Smooth muscle cell (in vitro differentiated cells): ENCODE results near the gene IAPP. TPM values are rescaled to one million over a fixed set of nuclear protein-coding genes. Genes with fewer than 3 reads are reported as not detected.

Experiments used
- DNase-seq: peaks from one replicate; lab custom pipeline; 2025; ENCODE audit not compliant: unreplicated experiment; lab: John Stamatoyannopoulos, UW
- H2AFZ ChIP-seq: fragments of 200-600 bp; sonication (generic); 2 replicates; pipeline ENCODE4 v1.6.0; 2016; ENCODE audit warnings: antibody characterized with exemption, low read depth, mild to moderate bottlenecking
- H3F3A ChIP-seq: fragments of 200-600 bp; sonication (generic); 2 replicates; pipeline ENCODE4 v1.6.0; 2017; ENCODE audit warnings: antibody characterized with exemption, low read depth
- H3K27ac ChIP-seq: fragments of 200-600 bp; sonication (generic); 2 replicates; pipeline ENCODE4 v1.5.1; 2016; ENCODE audit warnings: low read depth, mild to moderate bottlenecking
- H3K27me3 ChIP-seq: fragments of 200-600 bp; sonication (generic); 2 replicates; pipeline ENCODE4 v1.6.1; 2016; ENCODE audit warnings: low read depth, mild to moderate bottlenecking
- H3K36me3 ChIP-seq: fragments of 200-600 bp; sonication (generic); 2 replicates; pipeline ENCODE4 v1.5.1; 2016; ENCODE audit warnings: low read depth
- H3K4me1 ChIP-seq: fragments of 200-600 bp; sonication (generic); 2 replicates; pipeline ENCODE4 v1.5.1; 2016; ENCODE audit warnings: low read depth
- H3K4me2 ChIP-seq: fragments of 200-600 bp; sonication (generic); 2 replicates; pipeline ENCODE4 v1.6.0; 2016; ENCODE audit warnings: mild to moderate bottlenecking
- H3K4me3 ChIP-seq: fragments of 200-600 bp; sonication (generic); 2 replicates; pipeline ENCODE4 v1.5.1; 2016; ENCODE audit warnings: mild to moderate bottlenecking
- H3K79me2 ChIP-seq: fragments of 200-600 bp; sonication (generic); 2 replicates; pipeline ENCODE4 v1.6.0; 2016; ENCODE audit warnings: low read depth, mild to moderate bottlenecking
- H3K9ac ChIP-seq: fragments of 200-600 bp; sonication (generic); 2 replicates; pipeline ENCODE4 v1.6.0; 2016; ENCODE audit warnings: low read depth
- H3K9me3 ChIP-seq: fragments of 200-600 bp; sonication (generic); replicated peaks from 2 replicates; pipeline ENCODE4 v1.5.1; 2016; ENCODE audit warnings: low read depth
- H4K20me1 ChIP-seq: fragments of 200-600 bp; sonication (generic); 2 replicates; pipeline ENCODE4 v1.6.0; 2016; ENCODE audit warnings: low read depth
- CTCF ChIP-seq: fragments of 200-600 bp; sonication (generic); IDR thresholded peaks from 2 replicates; pipeline ENCODE4 v1.5.1; 2017; ENCODE audit warnings: borderline replicate concordance, mild to moderate bottlenecking, antibody characterized with exemption; ENCODE audit not compliant: insufficient read depth, poor library complexity, severe bottlenecking
- WGBS: methylation state at CpG from one replicate; pipeline ENCODE4 v1.1.7; 2016; ENCODE audit warnings: low lambda C conversion rate; 5-methylcytosine and 5-hydroxymethylcytosine counted together
- polyA plus RNA-seq: library from polyadenylated mRNA; unstranded; fragments of >200 nt; fragmentation: Nextera tagmentation; extraction: Ambion mirVana; gene quantifications from 2 replicates; pipeline ENCODE4 v1.2.1, GENCODE V29; 2016
- total RNA-seq: library from RNA; depleted of rRNA; stranded (reverse); fragments of >200 nt; gene quantifications from 2 replicates; pipeline ENCODE4 v1.2.3, GENCODE V29; 2014

IAPP gene
- total and polyA plus RNA-seq, 2 experiments from 2014 or later: not detected

DNA sequence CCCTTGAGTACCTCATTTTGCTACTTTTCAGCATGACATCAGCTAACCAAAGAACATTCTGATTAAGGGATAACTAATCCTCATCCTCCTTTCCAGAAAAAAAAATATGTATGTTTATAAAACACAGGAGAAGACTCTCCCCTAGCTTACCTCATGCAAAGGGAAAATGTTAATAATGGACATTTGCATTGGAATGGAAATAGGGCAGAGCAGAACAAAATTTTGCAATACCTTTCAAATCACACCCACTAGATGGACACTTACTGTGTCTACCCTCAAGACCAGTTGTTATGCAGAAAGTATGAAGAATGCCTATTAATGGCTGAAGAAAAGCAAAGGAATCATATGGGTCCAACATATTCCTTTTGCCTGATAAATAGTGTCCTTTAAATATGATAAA, 29.1 kb upstream of the IAPP start:
- Histone ChIP-seq H3K9ac (no peak overlapping the region), H3K27ac (no peak overlapping the region), H2AFZ (no peak overlapping the region), H3K4me1 (no peaks in the 10 kb centered on the region), H3K9me3 (no peaks in the 10 kb centered on the region), H4K20me1 (no peaks in the 10 kb centered on the region), H3K79me2 (no peaks in the 10 kb centered on the region), H3F3A (no peaks in the 10 kb centered on the region), H3K27me3 (no peaks in the 10 kb centered on the region), H3K4me2 (no peak overlapping the region), H3K4me3 (no peak overlapping the region), H3K36me3 (no peaks in the 10 kb centered on the region)
- no peak for DNase-seq
- no peak for TF ChIP-seq CTCF

DNA sequence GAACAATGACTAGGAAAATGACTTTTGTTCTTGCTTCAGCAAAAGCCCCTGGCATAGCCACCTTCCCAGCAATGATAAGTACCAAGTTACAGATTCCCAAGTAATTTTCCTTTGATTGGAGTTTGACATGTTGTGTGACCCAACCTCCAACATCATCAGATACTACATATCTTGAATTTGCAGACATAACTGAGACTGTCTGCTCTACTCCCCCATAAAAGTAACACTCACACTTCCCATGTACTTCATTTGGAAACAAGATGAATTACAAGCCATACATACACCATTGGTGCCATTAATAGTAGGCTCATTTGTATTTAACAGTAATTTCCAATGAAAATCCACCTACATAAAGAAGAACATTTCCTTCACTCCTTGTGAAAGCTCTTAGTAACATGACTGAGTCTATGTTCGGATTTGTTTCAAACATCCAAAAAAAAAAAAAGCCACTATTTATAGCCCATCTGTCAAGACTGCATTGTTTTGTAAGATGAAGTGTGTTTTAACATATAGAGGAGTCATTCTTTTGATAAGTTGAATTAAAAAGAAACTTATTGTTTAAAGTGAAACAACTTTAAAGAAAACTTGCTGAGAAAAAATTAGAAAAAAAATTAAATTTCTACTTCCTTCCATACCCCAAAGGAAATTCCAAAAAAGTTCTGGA, 26.0 kb upstream of the IAPP start:
- no peak overlapping the region for H3K4me2 ChIP-seq
- DNase-seq: no peak
- no peaks in the 10 kb centered on the region for H4K20me1 ChIP-seq
- WGBS: 86% methylated on average over 1 of the region's 1 CpG
- no peak overlapping the region for H3K27ac ChIP-seq
- H3F3A ChIP-seq: no peaks in the 10 kb centered on the region
- H3K79me2 ChIP-seq: no peaks in the 10 kb centered on the region
- no peaks in the 10 kb centered on the region for H3K27me3 ChIP-seq
- H3K9ac ChIP-seq: no peak overlapping the region
- H3K36me3 ChIP-seq: no peaks in the 10 kb centered on the region
- no peaks in the 10 kb centered on the region for H3K4me1 ChIP-seq
- no peaks in the 10 kb centered on the region for H3K9me3 ChIP-seq
- no peak overlapping the region for H2AFZ ChIP-seq
- TF ChIP-seq CTCF: no peak
- H3K4me3 ChIP-seq: no peak overlapping the region

DNA sequence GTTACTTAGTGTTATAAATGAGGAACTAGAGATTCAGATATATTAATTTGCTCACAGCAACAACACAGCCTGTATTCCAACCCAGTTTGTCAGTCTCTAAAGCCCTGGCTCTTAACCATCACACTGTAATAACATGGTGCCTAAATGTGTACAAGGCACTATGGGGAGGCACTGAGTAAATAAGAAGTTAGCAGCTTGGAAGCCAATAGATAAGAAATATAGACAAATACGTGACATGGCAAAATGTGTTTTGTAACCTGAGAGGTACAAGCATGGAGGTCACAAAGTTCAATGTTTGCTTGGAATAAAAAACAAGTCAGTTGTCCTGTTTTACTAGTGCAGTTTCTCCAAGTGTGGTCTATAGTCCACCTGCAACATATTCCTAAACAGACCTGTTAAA, 21.7 kb upstream of the IAPP start:
- TF ChIP-seq CTCF: no peak
- WGBS: 86% methylated on average over 1 of the region's 1 CpG
- DNase-seq: no peak

DNA sequence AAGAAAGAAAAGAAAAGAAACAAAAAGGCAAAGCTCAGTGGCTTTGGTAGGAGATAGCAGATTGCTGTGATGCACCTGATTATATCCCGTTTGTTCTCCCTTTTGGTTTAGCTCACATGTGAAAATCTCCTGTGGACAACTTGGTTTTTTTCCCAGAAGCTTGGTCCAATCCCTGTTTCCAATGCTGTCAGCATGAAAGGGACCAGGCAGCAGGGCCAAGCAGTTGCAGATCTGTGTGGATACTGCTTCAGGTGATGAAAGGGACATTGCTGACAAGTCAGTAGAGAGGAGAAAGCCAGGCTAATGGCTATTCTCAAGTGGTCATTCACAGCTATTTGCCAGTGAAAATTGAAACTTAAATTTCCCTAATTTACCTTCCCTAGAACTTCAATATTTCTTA, 19.2 kb upstream of the IAPP start:
- 74% methylated on average over 1 of the region's 1 CpG for WGBS
- Histone ChIP-seq H2AFZ (no peak overlapping the region), H3K36me3 (no peaks in the 10 kb centered on the region), H3K27me3 (no peaks in the 10 kb centered on the region), H3K4me3 (no peak overlapping the region), H3K9me3 (no peaks in the 10 kb centered on the region), H3K79me2 (no peaks in the 10 kb centered on the region), H3F3A (no peaks in the 10 kb centered on the region), H4K20me1 (no peaks in the 10 kb centered on the region), H3K4me2 (no peak overlapping the region), H3K27ac (no peak overlapping the region), H3K4me1 (no peaks in the 10 kb centered on the region), H3K9ac (no peak overlapping the region)
- TF ChIP-seq CTCF: no peak
- DNase-seq: no peak

More for the DNA sequence above, 21.7 kb upstream of the IAPP start:
- no peaks in the 10 kb centered on the region for H3F3A ChIP-seq
- no peaks in the 10 kb centered on the region for H3K4me1 ChIP-seq
- no peak overlapping the region for H3K9ac ChIP-seq
- H4K20me1 ChIP-seq: no peaks in the 10 kb centered on the region
- no peak overlapping the region for H2AFZ ChIP-seq
- H3K27me3 ChIP-seq: no peaks in the 10 kb centered on the region
- H3K9me3 ChIP-seq: no peaks in the 10 kb centered on the region
- H3K4me3 ChIP-seq: no peak overlapping the region
- H3K36me3 ChIP-seq: no peaks in the 10 kb centered on the region
- H3K79me2 ChIP-seq: no peaks in the 10 kb centered on the region
- H3K4me2 ChIP-seq: no peak overlapping the region
- H3K27ac ChIP-seq: no peak overlapping the region
